HG02973 (cell line): ENCODE data around the gene SDK1.

Source experiments
- ATAC-seq: cut with Tn5 transposase; IDR thresholded peaks from one replicate; pipeline ENCODE4 v1.9.1; 2021; ENCODE audit warnings: moderate library complexity; ENCODE audit not compliant: unreplicated experiment

The SDK1 gene

GRCh38 chr7:3300651-3301448, at the start of gene SDK1:
SDK1 (plus strand) TSS chr7:3301252; CDS start chr7:3301587, 335 bp downstream.
- ATAC-seq, result peak; percentile 83

DNA sequence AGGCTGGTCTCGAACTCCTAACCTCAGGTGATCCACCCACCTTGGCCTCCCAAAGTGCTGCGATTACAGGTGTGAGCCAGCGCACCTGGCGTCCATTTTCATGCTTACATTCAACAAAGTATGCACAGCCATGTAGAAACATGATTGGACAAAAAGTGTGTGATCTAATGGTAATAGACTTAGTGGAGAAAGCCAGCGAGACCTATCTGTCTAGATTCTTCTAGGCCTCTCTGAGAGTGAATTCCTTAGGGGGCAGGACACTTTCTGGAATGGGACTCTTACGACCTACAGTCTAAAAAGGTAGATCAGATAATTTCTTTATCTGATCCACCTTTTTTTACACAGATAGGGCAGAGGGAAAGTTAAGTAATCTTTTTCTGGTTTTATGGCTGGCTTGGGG, 46.3 kb upstream of the SDK1 start:
- ATAC-seq, result no peak

DNA sequence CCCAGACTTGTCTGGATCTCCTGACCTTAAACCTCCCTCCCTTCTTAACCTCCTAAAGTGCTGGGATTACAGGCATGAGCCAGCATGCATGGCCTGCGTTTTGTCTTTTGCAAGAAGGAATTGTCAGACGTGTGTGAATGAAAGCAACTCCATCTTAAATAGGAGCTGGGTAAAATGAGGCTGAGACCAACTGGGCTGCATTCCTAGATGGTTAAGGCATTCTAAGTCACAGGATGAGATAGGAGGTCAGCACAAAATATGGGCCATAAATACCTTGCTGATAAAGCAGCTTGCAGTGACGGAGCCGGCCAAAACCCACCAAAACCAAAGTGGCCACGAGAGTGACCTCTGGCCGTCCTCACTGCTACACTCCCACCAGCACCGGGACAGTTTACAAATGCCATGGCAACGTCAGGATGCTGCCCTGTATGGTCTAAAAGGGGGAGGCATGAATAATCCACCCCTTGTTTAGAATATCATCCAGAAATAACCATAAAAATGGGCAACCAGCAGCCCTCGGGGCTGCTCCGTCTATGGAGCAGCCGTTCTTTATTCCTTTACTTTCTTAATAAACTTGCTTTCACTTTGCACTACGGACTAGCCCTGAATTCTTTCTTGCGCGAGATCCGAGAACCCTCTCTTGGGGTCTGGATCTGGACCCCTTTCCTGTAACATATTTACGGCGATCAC, 41.2 kb upstream of the SDK1 start:
- ATAC-seq, result no peak

- ATAC-seq, result no peak
These were observed 40.7 kb upstream of the SDK1 start for GRCh38 chr7:3260401-3260715.

DNA sequence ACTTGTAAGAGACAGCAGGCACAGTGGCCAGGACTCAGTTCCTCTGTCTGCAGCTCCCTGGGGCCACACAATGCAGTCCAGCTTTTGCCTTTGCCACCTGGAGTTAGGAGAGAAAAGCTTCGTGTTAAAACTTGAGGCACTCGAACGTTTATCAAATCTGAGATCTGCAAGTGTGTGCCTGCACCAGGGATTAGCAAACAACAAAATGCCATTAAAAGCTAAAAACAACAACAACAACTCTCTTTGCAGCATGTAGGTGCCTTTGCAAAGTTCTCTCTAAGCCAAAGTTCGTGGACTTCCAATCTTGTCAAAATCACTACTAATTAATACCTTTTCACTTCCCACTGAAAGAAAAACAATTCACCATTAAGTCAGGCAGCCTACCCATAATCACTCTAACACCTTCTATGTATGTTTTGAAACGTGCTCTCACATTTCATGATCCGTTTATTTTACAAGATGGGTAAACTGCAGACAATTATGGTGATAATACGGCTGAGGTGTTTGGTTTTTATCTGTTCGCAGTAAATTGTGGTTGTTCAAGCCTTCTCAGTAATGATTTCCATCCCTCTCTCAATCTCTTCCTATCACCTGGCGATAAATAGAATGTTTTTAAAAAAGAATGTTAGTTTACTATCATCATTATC, 36.2 kb upstream of the SDK1 start:
- no peak for ATAC-seq

DNA sequence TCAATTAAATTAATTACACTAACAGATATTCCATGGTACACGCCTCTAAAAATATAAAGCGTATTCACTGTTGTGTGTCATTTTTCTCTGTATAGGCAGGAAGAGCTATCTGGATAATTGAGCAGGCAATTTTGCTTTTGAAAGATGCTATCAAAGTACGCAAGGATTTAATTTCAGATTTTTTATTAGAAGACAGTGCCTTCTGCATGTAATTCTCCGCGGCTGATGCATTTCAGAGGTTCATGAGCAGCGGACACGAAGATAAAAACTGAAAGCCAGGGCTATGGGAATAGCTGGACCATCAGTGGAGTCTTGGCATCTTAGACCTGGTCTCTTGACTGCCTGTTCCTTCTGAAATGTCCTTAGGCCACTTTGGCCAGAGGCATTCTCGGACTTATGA, 35.7 kb upstream of the SDK1 start:
- ATAC-seq, result no peak

- no peak for ATAC-seq
These were observed 34.8 kb upstream of the SDK1 start for GRCh38 chr7:3266240-3266639.

GRCh38 chr7:3267966-3268690, 32.9 kb upstream of the SDK1 start:
- no peak for ATAC-seq

- no peak for ATAC-seq
These were observed 30.7 kb upstream of the SDK1 start for GRCh38 chr7:3270362-3270761.

DNA sequence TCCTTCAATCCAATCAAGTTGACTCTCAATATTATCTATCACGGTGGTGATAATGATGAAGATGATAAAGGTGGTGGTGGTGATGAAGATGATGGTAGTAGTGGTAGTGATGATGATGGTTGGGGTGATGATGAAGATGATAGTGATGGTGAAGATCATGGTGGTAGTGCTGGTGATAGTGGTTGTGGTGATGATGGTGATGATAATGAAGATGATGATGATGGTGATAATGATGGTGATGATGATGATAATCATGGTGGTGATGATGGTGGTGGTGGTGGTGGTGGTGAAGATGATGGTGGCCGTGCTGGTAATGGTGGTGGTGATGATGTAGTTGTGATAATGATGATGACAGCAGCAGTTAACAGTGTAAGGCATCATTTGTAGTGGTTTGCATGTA, 29.8 kb upstream of the SDK1 start:
- ATAC-seq, result no peak

GRCh38 chr7:3272691-3273141, 28.3 kb upstream of the SDK1 start:
- no peak for ATAC-seq

- ATAC-seq, result no peak
These were observed 26.9 kb upstream of the SDK1 start for GRCh38 chr7:3274131-3274530.

- ATAC-seq, result no peak
These were observed 23.2 kb upstream of the SDK1 start for GRCh38 chr7:3277604-3278572.

DNA sequence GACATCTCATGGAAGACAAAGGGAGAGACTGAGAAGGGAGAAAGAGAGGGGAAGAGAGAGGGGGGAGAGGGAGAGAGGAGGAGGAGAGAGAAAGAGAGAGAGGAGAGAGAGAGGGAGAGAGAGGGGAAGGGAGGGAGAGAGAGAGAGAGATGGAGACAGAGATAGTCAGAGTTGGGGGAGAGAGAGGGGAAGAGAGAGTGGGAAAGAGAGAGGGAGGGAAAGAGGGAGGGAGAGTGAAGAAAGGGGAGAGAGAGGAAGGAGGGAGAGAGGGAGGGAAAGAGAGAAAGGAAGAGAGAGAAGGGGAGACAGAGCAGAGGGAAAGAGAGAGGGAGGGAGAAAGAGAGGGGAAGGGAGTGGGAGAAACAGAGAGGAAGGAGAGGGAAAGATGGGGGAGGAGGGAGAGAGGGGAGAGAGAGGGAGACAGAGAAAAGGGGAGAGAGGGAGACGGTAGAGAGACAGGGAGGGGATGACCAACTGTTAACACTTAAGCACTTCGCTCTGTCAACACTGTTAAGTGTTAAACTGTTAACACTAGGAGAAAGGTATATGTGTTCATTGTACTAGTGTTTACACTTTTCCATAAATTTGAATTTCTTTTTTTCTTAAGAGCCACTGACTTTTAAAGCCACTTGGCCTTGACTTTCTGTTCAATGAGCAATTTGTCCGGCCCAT, 21.8 kb upstream of the SDK1 start:
- ATAC-seq, result no peak

DNA sequence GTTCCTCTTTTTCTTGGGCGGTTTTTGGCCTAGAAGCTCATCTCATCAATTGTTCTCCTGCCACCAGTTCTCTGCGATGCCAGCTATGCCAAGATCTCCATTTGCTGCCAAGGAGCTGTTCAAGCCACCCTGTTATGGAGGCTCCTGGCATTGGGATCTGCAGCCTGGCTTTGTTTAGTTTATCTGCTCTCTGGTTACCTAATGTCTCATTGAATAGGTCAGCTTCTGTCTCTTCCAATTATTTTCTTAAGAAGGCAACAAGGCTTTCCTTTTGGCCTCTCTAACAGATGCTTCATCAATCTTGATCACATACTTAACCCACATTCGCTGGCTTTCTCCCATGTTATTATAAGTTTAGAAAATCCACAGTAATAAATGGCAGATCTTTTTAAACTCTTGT, 20.6 kb upstream of the SDK1 start:
- ATAC-seq, result no peak

DNA sequence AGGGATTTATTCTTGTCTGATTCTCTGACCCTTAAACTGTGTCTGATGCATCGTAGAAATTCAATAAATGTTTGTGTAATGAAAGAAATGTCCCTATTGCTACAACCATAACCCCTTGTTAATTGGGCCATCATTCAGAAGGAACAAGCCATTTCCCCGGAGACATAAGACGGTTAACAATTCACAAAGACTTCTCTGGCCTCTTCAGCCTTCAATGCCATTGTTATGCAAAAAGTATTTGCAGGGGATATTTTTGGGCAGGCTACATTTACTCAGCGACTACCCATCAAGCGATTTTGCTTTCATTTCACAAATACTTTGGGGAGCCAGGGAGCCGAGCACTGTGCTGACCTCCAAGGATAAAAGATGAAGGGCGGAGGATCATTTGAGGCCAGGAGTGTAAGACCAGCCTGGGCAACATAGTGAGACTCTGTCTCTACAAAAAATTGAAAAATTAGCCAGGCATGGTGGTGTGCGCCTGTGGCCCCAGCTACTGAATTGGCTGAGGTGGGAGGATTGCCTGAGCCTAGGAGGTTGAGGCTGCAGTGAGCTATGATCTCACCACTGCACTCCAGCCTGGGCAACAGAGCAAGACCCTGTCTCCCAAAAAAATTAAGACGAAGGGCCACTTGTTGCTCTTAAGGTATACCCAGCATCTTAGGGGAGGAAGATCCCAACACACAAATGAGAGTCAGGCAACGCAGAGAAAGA, 20.0 kb upstream of the SDK1 start:
- ATAC-seq, result no peak

GRCh38 chr7:3282457-3282856, 18.6 kb upstream of the SDK1 start:
- no peak for ATAC-seq

- no peak for ATAC-seq
These were observed 17.8 kb upstream of the SDK1 start for GRCh38 chr7:3283130-3283704.

DNA sequence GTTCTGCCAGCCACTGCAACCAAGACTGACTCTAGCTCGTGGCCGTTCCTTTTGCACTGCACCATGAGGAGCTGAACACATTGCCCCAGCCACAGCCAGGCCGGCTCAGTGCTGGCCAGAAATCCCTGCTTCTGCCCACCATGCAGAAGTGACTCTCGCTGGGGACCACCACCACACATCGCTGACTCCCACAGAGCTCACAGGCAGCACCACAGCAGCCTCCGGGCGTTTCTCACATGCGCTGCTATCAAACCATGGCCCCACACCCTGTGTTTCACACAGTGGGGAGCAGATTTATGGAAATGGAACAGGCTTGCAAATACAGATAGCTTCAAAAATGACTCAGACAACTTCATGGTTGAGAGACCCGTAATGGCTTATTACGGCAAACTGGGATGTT, 15.4 kb upstream of the SDK1 start:
- no peak for ATAC-seq
